ENCODE results near the gene AGPAT2.
A peak's percentile ranks its signal among the peaks of the same experiment; 100 is the strongest.

The AGPAT2 gene

DNA sequence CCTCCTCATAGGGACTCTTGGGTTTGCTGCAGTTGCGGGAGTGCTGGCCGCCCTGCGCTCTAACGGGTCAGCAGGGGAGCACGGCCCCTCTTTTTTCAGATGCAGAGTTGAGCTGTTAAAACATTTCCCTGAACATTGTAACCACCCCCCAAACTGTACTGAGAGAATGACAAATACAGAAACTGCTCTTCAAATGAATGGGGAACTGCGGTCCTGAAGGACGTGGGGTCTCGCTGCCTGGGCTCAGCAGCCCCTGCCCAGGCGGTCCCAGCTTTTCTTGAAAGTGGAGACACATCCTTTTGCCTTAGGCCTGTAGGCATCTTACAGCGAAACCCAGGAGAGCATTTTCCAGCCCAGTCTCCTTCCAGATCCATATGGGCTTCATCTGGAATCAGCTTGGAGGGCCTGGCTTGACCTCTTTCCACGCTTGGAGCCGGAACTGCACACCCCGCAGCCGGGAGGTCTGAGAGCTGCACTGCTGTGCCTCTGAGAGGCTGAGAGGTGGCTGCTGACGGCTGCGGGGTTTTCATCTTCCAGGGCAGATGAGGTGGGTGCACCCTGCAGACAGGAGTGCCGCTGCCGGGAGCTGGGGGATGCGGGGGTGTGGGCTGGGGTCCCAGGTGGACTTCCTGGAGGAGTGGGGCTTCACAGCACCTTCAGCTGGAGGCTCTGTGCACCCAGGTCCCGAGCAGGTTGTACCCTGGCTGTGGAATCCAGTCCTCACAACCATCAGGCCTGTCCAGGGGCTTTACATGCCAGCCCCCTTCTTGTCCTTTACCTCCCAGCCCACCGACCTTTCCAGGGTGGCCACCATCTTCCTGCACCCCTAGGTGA is 1.2 kb upstream of the AGPAT2 start:
- no peak for DNase-seq

DNA sequence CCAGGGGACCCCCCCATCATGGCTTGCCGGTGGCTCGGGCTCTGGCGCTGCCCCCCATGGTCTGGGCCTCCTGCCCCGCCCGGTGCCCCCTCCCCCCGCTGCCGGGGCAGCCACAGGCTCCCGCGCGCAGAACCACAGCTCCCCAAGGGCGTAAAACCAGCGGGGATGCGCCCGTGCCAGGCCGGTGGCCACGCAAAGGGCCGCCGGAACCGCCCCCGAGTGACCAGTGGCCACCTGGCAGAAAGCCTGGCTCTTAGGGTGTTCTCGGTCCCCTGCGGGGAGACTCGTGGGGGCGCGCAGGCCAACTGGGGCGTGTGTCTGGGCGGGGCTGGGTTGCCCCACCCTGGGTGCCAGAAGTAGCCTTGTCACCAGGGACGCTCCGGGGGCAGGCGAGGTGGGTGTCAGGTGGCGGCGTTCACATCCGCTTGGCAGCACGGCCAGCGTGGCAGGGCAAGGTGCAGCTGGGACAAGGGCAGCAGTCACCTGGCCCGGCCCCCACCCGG is 515 bp upstream of the AGPAT2 start:
- no peak for DNase-seq

DNA sequence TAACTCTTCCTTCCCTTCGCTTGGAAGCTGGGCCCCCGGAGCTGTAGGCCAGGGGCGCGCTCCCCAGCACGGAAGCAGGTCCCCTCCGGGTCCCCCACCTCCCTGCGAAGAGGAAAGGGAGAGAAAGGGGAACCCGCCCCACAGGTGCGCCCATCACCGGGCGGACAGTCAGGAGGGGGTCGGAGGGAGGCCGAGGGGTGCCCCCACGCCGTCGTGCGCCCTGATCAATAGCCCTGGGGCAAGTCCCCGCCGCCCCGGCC is 793 bp downstream of the AGPAT2 start:
- DNase-seq: no peak

DNA sequence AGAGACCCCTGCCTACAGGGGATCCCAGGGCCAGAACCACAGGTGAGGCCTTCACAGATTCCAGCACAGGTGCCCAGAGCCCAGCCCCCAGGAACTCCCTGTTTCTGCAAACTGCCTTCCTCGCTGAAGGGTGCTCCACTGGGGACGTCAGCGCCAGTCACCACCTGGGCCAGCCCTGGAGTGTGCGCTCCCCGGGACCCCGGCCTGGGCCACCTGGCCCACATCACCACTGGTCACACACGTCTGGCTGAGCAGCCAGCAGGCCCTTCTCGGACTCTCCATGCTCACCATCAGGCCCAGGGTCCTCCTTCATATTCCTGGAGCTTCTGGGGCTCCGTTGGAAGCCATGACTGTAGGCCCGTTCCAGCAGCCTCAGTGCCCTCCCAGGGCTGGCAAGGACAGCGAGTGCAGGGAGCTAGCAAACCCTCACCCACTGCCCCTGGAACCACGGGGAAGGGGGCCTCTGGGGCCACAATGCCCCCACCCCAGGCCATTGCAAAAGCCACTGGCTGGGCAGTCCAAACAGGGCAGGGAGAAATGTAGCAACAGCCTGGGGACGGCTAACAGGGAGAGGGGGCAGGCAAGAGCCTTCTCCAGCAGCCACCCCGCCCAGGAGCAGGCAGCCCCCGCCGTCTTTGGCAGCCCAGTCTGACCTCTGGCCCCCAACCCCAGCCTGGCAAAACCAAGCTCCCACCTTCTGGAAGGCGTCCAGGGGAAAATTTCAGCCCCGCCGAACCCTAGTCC is 1.3 kb downstream of the AGPAT2 start:
- no peak for DNase-seq

DNA sequence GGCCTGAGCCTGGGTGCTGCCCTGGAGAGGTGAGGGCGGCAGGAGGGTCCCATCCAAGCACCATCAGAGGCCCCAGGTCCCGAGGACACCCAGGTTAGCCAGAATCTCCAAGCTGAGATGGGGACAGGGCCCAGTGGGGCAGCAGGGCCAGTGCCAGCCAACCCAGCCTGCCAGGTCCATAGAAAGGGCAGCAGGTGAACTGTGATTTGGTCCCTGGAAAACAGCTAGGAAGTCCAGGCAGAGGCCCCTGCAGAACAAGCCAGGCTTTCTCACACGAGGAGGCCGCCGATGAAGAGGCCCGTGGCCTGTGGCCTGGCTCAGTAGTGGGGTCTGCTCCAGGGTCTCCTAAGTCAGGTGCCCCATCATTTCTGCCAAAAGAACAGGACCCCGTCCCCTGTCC is 2.0 kb downstream of the AGPAT2 start:
- no peak for DNase-seq

DNA sequence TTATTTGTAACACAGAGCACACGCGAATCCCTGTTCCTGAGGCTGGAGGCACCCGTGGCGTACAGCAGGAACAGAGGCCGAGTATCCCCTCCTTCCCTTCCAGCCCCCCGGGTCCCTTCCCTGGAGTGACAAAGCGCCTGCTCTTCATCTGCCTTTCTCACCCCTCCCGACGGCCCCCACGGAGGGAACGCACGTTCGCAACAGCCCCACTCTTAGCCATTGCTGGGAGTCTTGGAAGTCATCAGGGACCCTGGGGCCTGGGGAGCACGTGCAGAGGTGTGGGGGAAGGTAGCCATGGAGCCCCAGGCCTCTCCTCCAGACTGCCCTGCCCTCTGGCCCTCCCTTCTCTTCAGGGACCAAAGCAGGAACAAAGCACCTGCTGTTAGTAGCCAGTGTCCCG is 2.5 kb downstream of the AGPAT2 start:
- no peak for DNase-seq

DNA sequence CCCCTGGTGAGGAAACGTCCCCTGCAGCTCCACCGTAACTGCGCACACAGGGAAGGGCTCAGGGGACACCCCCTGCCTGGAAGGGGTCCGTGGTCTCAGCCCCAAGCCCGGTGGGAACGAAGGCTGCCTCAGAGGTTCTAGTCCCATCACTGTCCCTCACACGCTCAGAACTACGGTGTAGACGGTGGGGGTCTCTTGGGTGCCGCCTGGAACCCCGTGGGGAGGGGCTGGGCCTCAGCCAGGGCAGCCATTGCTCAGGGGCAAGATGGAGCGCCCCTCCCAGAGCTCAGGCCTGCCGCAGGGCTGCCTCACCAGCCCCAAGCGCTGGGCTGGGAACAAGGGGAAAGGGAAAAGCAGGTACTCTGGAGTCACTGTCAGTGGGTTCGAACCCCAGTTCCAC is 2.9 kb downstream of the AGPAT2 start:
- DNase-seq: no peak

DNA sequence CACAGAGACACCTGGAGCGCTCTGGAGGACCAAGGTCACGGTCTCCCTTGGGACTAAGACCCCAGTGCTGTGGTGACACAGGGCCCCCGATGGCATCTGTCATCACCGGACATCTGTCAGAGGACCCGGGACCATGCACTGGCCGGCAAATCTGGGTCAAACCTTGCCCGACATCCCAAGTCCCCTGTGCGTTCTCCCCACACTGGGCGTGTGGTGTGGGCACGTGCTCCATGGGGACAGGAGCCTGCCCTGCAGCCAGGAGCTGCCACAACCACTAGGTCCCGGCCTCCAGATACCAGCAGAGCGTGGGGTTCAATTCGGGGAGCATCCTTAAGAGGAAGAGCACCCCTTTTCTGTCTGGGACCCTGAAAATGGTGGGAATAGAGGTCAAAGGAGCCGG is 3.5 kb downstream of the AGPAT2 start:
- no peak for DNase-seq

DNA sequence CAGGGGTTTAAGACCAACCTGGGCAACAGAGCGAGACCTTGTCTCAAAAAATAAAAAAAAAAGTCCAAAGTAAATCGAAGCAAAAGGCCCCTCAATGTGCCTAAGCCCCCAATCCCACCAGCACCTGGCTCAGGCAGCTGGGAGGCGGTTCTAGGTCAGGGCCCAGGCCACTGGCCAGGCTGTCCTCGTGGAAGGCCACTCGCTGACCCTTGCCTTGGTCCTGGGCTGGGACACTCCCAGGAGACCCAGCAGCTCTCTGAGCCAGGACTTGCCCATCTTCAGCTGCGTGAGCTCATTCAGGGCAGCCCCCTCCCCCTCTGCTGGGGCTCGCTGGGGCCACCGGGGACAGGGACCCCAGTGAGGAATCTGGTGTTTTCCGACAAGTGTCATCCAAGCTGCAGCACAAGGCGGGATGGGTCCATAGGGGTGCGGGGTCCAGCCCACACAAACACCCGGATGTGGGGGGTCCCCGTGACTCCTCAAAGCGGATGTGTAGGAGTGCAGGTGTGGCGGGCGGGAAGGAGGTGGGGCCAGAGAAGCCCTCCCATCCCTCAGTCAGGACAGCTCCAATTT is 4.0 kb downstream of the AGPAT2 start:
- no peak for DNase-seq

DNA sequence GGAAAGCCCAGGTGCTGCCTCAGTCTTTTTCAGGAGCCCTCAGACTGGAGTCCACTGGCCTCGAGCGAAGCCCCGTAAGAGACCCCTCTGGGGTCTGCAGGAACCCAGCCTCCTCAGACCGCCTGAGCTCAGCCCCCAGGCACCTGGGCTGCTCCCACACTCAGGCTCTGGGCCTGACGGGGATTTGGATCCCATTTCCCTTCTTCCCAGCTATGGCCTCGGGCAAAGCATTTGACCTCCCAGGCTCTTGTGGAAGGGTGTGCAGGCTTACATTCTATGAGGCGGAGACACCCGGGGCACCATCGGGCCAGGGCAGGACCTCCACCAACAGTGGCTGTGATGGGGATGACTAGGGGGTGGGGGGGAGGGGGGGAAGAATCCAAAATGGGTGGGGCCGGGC is 4.5 kb downstream of the AGPAT2 start:
- no peak for DNase-seq

DNA sequence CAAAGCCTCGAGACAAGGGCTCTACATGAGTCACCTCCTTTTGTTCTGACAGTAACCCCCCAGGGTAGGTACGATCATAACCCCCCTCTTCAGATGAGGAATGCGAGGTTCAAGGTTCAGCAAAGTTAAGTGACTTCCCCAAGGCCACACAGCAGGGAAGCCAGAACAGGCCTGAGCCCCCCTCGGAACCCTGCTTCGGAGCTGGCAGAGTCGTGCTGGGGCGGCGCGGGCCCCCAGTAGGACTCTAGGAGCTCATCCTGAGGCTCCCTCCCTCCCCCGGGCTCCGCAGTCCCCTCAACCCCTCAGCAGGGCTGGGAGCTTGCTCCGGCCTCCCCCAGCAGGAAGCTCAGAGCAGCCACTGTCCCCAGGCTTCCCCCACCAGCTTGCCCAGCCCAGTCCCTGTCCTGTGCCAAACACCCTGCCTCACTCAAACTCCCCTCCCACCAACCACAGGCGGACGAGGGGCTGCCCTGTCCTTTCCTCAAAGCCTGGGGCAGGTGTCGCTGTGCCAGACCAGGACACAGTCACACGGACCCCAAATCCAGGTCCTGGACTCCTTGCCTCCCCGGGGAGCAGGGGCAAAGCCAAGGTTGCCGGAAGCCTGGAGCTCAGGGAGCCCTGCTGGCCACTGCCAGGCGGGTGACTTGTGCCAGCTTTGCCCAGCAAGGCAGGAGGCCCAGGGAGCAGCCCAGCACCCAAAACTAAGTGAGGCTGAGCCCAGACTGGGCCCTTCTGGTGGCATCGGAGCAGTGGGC is 5.1 kb downstream of the AGPAT2 start:
- no peak for DNase-seq

DNA sequence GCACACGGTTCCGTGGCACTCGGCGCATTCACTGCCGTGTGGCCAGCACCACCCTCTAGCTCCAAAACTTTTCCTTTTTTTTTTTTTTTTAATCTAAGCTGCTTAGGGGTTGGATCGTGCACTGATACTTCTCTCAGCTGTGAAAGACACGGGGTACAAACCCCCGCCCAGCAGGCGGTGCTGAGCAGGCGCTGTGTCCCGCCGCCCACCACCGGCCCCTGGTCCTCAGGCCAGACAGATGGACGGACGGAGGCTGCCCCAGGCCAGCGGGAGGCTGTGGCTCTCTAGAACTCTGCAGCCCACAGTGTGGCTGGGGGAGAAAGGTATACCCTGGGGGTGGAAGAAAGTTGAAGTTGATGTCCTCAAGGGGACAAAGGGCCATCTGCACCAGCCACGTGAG is 6.2 kb downstream of the AGPAT2 start:
- DNase-seq: no peak

DNA sequence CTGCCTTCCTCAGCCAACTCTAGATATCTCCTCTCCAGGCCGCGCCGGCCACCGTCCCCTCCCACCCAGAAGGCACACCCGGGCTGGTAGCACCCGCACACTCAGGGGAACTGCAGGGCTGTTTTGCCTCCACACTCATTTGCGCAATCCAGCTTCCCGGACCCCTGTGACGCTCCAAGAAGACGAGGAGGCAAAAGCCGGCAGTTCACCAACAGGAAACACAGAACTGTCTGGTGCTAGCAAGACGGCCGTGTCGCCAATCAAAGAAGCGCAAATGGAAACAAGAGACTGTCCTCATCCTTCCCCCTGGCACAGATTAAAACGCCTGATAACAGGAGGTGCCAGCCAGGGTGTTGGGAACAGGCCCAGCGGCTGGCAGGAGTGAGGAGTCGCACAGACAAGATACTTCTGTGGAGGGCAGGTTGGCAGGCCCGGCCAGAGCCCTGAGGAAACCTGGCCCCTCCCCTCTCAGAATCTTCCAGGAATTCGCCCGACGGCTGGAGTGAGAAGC is 7.8 kb downstream of the AGPAT2 start:
- DNase-seq: peak in 6 of 56 donors; percentile 15 to 58 (median 18)

DNA sequence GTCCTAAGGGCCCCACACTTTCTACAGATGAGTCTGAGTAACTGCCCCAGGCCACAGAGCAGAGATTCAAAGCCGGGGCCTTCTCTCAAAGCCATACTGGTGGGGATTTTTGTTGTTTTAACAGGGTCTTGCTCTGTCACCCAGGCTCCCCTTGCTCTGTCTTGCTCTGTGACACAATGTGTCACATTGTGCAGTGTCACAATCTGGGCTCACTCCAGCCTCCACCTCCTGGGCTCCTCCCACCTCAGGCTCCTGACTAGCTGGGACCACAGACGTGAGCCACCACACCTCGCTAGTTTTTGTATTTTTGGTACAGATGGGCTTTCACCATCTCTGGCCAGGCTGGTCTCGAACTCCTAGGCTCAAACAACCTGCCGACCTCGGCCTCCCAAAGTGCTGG is 8.6 kb downstream of the AGPAT2 start:
- no peak for DNase-seq

DNA sequence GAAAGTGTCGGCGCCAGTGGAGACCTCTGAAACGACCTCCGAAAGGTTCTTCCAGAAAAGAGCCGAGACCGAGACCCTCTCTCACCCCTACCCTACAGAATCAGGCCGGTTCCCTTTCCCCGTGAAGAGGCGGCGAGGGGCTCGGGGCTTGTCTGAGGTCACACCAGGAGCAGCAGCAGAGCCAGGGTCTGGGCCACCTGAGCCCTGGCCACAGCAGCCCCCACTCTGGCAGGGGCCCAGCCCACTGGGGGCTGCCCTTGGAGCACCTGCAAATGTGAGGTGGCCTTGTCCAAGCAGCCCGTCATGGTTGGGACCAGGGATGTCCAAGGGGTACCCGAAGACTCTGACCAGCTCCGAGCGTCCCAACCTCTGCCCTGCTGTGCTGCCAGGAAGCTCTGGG is 9.2 kb downstream of the AGPAT2 start:
- DNase-seq: no peak

DNA sequence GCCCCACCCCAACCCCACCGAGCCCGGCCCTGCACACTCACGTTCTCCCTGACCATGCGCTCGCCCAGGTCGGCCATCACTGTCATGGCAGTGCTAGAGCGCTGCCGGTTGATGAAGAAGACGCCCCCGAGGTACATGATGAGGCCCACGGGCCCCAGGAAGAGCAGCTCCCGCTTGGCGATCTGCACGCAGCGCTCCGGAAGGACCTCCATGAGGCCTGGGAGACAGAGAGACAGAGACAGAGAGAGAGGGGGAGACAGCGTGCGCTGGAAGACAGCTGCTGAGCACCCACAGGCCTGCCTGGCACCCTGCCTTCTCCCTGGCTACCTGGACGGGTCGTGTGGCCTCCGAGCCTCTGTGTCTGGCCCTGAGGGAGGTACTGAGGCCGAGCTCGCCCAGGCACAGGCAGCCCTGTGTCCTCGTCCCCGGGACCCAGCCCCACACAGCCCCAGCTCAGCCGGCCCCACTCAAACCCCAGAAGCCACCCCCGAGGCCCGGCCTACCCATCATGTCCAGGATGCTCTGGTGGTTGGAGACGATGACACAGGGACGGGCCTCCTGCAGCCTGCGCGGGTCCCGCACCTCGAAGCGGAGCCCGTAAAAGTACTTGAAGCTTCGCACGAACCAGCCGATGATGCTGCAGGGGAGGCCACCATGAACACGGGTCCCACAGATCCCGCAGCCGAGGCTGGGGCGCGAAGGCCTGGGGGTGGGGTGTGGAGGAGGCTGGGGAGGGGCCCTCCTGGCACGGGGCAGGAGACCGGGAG is 10.2 kb downstream of the AGPAT2 start:
- DNase-seq: no peak

DNA sequence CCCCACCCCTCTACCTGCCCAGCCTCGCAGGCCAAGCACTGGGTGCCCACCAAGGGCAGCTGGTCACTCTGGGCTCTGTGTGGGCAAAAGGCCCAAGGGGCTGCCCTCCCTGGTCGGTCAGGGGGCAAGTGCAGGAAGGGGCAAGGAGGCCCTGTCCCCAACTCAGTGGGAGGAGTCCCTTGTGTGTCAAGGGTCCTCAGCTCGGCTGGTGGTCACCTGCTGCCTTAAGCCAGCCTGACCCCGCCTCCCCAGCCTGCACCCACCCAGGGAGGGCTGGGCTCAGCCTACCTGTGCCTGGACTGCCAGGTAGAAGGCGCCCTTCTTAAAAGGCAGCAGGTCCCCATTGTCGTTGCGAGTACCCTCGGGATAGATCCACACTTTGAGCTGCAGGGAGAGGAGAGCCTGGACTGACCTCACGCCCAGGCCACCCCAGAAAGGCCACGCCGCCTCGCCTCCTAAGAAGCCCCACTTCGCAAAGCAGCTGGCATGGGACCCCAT is 10.9 kb downstream of the AGPAT2 start:
- no peak for DNase-seq

DNA sequence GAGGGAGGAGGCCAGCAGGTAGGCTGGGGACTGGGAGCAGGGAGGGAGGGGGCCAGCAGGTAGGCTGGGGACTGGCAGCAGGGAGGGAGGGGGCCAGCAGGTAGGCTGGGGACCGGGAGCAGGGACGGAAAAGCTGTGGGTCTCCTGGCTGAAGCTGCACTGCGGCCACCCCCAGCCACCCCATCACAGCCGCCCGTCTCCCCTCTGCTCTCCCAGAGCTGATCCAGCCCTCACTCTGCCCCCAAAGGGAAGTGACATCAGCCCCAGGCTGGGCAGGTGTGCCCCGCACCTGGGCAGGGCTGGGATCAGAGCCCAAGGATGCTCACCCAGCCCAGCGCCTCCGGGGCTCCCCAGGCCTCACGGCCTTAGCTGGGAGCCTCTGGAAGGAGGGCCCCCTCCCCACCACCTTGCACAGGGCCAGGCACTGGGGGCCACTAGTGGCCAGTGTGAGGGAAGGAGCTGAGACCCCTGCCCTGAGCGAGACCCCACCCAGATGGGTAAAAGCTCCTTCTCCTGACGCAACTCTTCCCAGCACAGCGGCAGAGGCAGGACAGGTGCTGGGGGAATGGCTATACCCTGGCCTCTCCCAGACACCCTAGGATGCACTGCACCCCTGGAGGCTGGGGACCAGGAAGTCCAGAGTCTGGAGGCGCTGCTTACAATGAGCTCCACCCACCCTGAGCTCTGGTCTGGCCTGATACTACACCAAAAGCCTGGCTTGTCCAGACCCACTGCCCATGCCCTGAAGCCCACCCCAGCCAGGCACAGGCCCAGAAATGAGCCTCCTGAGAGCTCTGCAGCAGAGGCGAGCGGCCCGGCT is 11.6 kb downstream of the AGPAT2 start:
- no peak for DNase-seq

DNA sequence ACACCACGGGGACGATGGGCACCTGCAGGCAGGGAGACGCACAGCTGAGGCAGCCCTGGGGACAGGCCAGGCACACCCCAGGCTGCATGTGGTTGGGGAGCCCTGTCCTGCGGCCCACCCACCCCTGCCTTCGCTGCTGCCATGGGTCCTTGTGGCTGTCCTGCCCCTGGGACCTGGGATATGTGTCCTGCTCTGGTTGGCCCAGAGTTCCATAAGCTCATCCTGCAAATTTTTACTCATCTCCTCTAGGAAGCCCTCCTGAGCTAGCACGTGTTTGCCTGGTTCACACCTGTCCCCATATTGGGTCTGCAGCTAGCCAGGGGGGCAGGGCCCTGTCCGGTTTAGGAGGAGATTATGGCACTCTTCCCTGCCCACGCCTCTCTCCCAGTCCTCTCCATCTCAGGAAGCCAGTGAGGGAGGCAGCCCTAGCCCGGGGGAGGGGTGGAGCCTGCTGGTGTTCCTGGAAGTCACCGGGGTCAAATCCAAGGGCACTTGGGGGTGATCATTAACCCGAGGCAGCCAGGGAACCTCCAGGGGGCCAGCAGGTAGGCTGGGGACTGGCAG is 12.4 kb downstream of the AGPAT2 start:
- no peak for DNase-seq
